Measurements from ENCODE around the gene BCAS2.

DNA sequence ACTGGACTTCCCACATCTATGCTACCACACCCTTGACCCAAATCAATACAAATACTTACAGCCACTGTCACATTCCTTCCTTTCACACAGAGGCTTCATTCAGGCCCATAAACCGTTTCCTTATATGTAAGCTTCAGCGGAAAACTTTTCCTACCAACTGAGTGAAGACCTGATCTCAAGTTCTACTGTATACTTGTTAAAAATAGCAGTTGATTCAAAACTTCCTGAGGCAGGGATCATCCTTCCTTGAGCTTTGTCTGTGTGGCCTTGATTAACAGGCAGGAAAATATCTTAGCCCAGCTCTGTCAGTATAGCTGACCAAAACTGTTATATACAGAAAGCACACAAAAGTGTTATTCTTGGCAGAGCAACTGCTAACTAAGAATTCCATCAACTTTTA is 45.7 kb upstream of the BCAS2 start:
- TF ChIP-seq, protein P1, sequence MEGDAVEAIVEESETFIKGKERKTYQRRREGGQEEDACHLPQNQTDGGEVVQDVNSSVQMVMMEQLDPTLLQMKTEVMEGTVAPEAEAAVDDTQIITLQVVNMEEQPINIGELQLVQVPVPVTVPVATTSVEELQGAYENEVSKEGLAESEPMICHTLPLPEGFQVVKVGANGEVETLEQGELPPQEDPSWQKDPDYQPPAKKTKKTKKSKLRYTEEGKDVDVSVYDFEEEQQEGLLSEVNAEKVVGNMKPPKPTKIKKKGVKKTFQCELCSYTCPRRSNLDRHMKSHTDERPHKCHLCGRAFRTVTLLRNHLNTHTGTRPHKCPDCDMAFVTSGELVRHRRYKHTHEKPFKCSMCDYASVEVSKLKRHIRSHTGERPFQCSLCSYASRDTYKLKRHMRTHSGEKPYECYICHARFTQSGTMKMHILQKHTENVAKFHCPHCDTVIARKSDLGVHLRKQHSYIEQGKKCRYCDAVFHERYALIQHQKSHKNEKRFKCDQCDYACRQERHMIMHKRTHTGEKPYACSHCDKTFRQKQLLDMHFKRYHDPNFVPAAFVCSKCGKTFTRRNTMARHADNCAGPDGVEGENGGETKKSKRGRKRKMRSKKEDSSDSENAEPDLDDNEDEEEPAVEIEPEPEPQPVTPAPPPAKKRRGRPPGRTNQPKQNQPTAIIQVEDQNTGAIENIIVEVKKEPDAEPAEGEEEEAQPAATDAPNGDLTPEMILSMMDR (conservative IDR thresholded peaks at IDR 0.05; ENCODE audit: low read length), result no peak
- no peak for TF ChIP-seq EZH2phosphoT487 (IDR thresholded peaks at IDR 0.05; ENCODE audit: borderline replicate concordance, low read depth, low read length)

Data from OCI-LY7 (cell line).